Smooth muscle cell of the brain vasculature (primary cell): ENCODE measurements around the gene PIGU.

ENCODE experiments used
- DNase-seq: peaks from one replicate; pipeline ENCODE4 v3.0.0-alpha.2; 2012; ENCODE audit warnings: low read depth, low spot score

The PIGU gene

DNA sequence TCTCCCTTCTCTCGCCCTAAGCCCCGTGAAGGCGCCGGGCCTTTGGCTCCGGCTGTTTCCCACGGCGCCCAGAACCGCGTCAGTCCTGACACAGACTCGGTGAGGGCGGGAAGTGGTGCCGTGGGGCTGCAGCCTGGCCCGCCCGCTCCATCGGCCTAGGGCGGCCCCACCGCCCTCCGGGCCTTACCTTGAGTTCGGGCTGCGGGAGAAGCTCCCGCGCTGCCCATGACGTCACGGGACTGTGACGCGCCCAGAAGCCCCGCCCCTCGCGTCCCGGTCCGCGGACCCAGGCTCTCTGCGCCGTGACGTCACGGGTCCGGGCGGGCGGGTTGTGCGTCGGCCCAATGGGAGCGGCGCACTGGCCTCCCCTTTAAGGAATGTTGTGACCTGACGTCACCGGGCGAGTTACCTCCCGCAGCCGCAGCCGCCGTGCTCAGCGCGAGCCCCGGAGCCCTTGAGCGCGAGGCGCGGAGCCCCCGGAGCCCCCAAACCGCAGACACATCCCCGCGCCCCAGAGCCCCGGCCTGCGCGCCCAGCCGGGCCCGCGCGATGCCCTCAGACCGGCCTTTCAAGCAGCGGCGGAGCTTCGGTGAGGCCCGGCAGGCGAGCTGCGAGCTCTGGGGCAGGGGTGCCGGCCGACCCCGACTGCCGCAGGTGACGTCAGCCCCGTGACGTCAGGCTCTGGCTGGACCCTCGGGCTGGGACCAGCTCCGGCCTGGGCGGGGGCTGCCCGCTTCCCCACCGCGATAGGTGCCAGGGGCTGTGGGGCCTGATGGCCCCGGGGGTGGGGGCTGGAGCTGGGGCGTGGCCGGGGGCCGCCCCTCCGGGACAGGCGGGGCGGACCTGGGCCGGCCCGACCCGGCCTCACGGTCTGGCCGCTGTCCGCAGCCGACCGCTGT lies 118.3 kb downstream of the PIGU start, which contains the start of gene MAP1LC3A:
TSS of gene MAP1LC3A (plus strand) at position 399 of the 899 bp plus-strand sequence. CDS start at position 550, 151 bp downstream.
- peak; percentile 91 for DNase-seq

DNA sequence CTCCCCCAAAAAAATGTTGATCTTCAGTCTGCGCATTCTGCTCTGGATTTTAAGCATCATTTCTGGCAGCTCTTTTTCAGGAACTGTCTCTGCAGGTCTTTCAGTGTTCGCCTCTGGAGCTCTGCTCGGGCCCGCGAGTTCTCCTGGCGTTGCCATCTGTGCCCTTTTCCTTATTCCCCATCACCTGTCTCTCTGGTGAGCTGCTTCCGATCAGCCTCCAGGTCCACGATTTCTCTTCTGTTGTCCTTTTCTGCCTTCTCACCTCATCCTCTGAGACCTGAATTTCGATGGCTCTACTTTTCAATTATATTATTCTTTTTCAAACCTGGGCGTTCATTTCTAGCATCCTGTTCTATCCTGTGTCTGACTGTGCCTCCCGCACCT lies 119.0 kb downstream of the PIGU start:
- no peak for DNase-seq

DNA sequence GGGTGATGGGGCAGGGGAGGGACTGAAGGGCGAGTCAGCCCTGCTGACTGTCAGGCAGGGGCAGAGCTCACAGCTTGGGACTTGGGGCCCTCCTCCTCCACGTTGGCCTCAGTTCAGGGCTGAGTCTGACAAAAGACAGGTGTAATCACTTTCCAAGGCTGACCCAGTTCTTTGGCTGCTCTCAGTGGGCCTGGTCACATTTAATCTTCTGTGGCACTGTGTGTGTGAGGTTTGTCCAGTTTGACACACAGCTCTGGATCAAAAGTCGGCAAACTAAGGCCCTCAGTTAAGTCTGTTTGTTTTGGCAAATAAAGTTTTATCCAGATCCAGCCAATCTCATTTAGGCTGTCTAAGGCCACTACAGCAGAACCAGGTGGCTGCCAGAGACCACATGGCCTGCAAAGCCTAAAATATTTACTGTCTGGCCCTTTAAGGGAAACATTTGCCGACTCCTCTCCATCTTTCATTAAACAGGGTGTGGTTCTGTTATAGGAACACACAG lies 123.5 kb downstream of the PIGU start:
- no peak for DNase-seq

DNA sequence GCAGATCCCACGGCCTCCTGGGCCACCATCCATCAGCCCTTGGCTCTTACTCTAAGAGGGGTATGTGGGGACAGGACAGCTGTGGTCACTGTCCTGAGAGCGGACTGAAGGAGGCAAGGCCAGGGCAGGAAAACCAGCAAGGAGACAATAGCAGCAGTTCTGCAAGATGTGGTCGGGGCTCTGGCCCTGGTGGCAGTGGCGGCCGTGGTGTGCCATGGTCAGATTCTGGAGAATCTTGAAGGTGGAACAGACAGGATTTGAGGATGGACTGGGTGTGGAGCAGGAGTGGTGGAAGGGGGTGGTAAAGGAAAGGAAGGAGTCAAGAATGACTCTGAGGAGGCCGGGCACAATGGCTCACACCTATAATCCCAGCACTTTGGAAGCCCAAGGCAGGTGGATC lies 124.3 kb downstream of the PIGU start:
- no peak for DNase-seq

DNA sequence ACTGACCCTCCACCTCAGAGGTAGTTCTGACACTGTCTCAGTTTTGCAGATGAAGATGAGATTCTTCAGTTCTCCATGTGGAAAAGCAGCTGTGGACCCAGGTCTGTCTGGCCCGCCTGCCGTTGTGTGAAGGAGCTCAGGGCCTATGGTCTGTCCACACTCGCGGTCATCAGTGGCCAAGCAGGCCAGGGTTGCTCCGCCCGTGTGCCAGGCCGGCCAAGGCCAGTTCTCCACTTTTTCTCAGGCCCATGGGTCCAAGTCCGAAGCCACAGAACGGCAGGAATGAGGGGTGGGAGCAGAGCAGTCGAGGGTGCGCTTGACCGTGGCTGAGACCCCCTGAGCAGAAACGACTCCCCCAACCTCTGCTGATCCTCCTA lies 127.0 kb downstream of the PIGU start:
- DNase-seq, result no peak

DNA sequence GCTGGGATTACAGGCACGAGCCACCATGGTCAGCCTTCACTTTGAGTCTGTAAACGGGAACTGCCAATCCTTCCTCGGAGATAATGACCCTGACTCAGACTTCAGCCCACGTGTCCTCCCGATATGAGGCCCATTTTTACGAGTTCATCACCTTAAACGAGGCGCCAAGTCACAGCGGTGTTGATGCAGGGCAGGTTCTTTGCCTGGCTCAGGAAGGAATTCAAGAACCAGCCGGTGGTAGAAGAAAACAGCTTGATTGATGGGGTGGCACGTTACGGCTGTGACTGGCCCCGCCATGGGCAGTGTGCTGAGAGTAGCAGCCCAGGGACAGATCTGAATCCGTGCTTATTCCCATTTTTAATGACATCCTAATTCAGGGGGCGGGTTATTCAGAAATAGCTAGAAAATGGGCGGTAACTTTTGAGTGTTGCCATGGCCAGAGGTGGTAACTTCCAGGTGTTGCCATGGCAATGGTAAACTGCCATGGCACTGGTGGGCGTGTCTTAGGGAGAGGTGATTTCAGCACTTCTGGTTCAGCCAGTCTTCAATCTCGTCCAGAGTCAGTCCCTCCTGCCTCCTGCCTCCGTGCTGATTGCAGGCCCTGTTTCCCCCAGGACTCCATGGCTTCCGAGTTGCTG lies 127.5 kb downstream of the PIGU start:
- DNase-seq, result no peak

DNA sequence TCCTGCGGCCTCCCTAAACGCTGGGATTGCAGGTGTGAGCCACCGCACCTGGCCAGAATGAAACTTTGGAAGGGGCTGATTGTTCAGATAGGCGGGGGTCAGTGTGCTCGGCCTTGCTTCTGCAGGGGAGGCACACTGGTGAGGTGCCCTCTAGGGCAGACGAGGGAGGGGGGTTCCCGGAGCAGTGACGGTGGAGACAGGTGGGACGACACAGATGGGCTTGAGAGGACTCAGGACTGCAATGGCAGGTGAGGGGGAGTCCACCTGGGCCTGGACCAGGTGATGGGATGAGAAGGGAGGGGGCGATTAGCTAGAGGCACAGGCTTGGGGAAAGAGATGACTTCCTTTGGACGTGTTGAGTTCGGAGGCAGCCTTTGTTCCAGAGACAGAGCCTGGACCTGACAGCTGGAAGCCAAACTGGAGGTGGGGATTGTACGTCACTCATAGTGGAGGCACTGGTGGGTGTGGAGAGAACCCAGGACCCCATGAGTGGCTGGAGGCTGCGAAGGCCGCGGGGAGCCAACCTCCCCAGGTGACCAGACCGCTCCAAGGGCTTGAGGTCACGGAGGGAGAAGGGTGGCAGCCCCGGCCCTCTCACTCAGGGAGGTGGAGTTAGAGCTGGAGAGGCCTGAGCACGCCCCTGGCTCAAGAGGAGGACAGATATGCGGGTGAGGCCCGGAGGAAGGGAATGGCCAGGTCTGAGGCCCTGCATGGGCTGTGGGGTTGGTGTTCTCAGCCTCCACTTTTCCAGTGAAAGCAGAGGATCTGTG lies 128.9 kb downstream of the PIGU start:
- no peak for DNase-seq

DNA sequence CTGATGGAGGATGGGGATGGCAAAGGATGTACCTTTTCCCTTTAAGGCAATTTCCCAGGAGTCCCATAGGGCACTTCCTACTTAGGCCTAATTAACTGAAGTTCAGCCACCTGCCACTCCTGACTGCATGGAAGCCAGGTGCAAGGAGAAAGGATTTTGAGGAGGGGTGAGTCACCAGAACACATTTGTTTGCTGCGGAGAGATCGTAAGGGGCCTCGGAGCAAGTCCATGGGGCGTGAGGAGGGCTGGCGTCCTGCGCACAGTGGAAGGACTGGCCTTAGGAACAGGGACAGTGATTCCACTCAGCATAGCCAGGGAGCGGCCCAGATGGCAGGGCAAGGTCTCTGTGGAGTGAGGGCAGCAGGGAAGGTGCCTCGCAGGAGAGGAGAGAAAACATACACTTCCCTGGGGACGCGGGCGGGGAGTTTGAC lies 130.1 kb downstream of the PIGU start:
- no peak for DNase-seq

DNA sequence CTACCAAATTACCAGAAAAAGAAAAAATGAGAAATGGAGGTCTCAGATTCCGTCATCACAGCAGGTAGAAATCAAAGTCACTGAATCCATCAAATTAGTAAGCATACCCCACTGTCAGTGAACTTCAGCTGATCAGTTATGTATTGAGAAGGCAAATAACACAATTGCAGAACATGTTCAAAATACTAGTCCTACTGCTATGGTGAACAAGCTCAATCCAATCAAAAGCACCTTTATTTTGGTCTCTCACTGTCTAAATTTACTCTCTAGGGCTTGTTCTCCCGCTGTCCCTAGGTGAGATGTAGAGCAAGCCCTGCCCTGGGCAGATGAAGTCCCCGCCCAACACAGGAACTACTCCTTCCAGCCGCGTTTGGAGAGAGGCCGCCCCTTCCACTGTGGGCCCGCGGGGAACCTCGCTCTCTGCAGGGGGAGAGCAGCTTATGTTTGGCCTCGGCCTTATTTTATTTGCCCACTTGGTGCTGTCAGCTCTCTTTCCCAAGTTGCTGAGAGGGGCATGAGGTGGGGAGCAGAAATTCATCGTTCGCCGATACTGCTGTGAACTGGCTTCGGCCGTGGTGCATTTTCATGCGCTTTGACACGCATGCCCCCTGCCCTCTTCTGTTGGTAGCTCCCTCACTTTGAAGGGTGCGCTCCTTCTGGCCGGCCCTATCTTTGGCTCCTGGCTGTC lies 132.6 kb downstream of the PIGU start:
- DNase-seq, result no peak

DNA sequence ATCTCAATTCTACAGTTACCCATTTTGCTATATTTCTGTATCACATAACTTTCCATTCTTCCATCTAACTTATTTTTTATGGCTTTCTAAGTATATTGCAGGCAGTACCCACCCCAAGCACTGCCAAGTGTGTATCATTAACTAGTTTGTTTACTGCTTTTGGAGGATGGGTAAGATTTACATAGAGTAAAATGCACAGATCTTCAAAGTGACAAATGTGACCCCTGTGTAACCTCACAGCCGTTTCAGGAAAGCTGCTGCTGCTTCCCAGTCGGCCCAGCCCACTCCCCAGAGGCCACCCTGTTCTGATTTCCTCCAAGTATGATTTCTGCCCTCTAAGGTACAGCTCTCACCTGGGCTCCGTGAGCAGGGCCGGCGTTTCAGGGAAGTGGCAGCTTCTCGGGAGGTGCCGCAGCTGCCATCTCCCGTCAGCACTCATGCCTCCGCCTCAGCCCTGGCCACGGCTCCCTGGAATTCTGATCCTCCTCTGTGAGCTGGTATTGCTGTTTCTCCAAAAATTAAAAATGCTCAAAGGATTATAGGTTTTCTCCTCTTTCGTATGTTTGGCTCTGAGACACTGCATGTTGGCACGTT lies 133.3 kb downstream of the PIGU start:
- DNase-seq, result no peak

DNA sequence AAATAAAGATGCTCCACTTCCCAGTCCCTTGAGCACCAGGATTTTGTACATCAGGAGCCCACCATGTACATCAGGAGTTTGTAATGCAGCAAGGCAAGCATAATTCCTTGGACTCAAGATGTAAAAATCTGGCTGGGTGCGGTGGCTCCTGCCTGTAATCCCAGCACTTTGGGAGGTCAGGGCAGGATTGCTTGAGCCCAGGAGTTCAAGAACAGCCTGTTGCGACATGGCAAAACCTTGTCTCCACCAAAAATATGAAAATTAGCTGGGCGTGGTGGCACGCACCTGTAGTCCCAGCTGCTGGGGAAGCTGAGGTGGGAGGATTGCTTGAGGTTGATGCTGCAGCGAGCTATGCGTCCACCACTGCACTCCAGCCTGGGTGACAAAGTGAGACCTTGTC lies 134.5 kb downstream of the PIGU start:
- DNase-seq, result no peak

DNA sequence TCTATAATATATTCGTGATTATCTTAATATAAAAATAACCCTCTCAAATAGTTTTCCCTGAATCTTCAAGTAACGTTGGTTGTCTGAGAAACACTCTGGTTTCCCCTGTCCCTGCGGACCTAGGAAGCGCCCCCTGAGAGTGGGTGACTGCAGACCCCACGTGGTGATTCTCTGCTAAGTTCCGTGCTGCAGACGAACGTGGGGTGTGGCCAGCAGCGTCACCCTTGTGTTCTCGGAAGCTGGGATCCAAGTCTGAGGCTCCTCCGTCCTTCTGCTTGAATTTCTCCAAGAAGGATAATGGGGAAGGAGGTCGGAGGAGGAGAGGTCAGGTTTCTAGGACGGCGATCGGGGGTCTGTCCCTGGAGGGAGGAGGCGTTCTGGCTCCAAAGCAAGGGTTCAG lies 135.0 kb downstream of the PIGU start:
- DNase-seq, result no peak

DNA sequence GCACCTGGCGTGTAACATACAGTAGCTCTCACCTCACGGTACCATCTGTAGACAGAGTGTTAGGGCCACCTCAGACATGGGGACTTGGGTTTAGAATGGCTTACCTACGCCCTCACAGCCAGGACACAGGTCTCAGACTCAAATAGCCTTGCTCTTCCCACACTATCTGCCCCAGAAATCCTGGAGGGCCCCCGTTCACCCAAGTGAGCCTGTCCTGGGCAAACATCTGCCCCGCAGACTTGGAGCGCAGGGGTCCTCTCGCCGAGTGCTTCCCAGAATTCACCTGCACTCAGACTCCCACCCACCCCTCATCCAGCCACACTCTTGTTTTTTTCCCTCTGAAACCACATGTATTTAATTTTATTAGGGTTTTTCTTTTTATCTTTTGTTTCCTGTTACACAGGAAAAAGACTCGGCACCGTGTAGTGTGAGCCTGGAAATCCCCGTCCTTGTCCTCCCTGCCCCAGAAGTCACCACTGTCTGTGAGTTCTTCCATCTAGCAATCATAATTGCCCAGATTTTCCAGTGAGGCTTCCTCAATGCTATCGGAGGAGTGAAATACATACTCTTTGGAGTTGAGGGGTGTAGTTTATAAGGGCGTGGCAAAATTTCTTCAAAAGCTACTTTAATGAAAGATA lies 135.5 kb downstream of the PIGU start:
- no peak for DNase-seq

DNA sequence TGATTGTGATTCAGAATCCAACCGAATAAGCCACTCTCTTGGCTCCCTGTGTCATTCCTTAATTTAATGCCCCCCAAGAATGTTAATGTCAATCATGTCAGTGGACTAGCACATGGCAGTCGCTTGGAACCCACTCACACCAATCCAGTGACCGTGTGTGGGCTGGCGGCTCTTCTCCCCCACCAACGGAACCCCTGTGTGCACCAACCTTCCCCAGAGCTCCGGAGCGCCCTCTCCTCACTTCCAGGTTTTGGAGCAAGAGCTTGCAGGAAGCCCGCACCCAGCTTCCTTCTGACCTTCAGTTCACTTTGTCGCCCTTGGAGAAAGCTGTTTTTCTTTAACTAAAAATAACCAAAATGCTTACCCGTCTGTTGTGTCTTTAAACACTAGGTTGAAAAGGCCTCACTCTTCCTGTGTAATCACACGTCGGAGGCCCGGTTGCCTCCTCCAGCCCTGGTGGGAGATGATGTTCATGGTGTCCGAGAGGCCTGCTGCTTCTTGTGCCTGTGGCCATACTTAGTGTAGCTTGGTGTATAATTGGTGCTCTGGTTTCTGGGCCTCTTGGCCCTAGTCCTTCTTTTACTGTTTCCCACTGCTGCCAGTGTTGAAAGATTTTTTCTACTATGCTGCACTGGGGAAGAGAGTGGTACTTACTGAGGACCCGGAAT lies 136.2 kb downstream of the PIGU start:
- DNase-seq, result no peak

DNA sequence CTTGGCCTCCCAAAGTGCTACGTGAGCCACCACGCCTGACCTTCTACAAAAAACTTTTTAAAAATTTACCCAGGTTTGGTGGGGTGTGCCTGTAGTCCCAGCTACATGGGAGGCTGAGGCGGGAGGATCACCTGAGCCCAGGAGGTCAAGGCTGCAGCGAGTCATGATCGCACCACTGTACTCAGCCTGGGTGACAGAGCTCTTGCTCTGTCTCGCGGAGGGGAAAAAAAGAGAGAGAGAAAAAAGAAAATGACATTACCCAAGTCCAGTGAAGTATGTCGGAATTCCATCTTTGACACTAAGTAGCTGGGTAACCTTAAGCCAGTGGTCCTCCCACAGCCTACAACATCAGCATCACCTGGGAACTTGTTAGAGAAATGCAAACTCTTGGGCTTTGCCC lies 137.1 kb downstream of the PIGU start:
- DNase-seq, result no peak

DNA sequence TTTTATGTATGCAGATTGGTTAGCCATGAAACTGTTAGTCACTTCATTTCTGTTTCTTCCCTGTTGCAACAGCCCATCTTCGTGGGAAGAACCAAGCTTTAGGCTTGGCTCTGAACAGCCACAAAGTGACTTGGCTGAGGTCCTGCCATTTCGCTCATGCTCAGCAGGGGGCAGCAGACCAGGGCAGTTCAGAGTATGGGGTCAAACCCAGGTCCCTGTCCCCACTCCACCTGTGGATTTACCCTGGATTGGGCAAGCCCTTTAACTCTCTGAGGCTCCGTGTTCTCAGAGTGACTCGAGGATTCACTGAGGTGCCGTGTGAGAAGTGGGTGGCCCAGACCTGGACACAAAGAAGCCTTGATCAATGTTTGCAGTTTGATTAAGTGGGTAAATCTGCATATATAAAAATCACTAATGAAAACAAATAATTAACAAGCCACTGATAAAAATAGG lies 138.2 kb downstream of the PIGU start:
- no peak for DNase-seq

DNA sequence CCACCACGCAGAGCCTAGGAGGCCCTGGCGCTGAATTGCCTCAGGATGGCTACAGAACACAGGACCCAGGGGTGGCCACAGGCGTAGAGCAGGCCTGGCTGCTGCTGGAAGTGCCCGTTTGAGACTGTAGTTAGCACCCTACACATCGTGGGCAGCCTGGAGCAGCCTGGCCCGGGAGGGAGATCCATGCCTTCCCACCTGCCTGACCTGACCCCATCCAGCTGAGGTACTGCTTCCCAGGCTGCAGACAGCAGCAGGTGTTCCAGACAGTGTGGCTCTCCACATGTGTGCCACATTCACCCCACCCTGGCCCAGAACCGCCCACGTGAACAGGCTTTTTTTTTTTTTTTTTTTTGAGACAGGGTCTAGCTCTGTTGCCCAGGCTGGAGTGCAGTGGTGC lies 139.2 kb downstream of the PIGU start:
- DNase-seq, result no peak

DNA sequence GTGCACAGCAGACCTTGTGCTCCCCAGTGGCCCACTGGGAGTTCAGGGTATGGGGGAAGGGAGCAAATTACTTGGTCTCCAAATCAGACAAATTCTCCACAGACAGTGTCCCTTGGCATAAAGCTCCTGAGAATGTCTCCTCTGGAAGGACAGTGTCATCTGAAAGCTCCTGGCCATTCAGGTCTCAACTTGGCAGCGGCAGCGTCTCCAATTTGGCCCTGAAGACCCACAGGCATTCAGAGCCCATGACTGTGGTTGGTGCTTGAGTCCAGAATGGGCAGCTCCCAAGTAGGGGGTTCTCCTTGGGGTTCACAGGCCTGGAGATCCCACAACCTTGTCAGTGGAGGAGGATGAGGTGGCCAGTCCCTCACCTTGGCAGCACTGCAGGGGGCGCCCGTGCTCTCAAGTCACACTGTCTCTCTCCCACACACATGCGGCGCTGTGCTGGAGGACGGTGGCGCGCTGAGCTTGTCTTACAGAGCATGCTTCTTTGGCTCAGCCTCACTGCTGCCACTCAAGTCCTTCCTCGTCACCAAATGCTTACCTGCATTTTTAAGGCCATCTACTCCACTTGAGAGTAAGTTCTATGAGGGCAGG lies 140.0 kb downstream of the PIGU start:
- no peak for DNase-seq

DNA sequence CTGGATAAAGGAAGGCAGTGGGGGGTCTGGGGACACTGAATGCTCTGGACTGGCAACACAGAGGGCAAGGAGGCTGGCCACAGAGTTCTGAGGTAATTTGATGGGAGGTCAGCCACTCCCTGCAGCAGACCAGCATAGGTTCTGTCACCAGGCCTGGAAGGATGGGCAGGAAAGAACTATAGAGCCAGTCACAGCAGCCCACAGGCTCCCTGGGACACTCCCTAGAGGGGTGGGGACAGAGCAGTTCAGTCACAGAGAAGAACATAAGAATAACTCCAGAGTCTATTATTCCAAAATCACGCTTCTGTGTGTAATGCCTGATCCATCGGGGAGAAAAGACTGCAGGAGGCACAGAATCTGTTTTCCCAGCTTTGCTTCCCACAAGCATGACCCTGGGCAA lies 141.0 kb downstream of the PIGU start:
- DNase-seq, result no peak
